Activated CD4-positive, alpha-beta T cell treated with anti-CD3 and anti-CD28 coated beads for 36 hours (primary cell): ENCODE results near the gene PDCD4. TPM values are rescaled to one million over a fixed set of nuclear protein-coding genes. Genes with fewer than 3 reads are reported as not detected.

Source experiments
- ATAC-seq: fragments of 200-7000 bp; cut with Tn5 transposase; one replicate; pipeline ENCODE4 v1.10.0; 2021; ENCODE audit warnings: mild to moderate bottlenecking, moderate library complexity
- CTCF ChIA-PET: fragments of 350-600 bp; sonication (Branson Sonifier 250); formaldehyde crosslinking; loops from one replicate; lab custom pipeline; 2021; ENCODE audit warnings: antibody characterized with exemption; lab: Charles Lee
- POLR2A ChIA-PET: fragments of 350-600 bp; sonication (Branson Sonifier 250); formaldehyde crosslinking; loops from one replicate; lab custom pipeline; 2021; ENCODE audit warnings: antibody characterized with exemption, inconsistent platforms; lab: Charles Lee
- DNase-seq: peaks from one replicate; pipeline ENCODE4 v3.0.0-alpha.2; 2020
- H3K27ac Mint-ChIP-seq: one replicate; pipeline ENCODE4 v1.8.0; 2021; ENCODE audit warnings: mixed read lengths
- H3K27me3 Mint-ChIP-seq: one replicate; pipeline ENCODE4 v1.8.0; 2021; ENCODE audit warnings: mixed read lengths
- H3K36me3 Mint-ChIP-seq: one replicate; pipeline ENCODE4 v1.8.0; 2021; ENCODE audit warnings: low read depth, mixed read lengths
- H3K4me1 Mint-ChIP-seq: one replicate; pipeline ENCODE4 v1.8.0; 2021; ENCODE audit warnings: mixed read lengths
- H3K4me3 Mint-ChIP-seq: one replicate; pipeline ENCODE4 v1.8.0; 2021; ENCODE audit warnings: mild to moderate bottlenecking, moderate library complexity, mixed read lengths
- H3K9me3 Mint-ChIP-seq: one replicate; pipeline ENCODE4 v1.8.0; 2021; ENCODE audit warnings: low read depth, mixed read lengths
- intact Hi-C, 2 experiments: fragments of 100-400 bp; cut with DNase I in 1 of 2; cut with micrococcal nuclease in 1 of 2; formaldehyde crosslinking; loops; one replicate each; pipeline versions ENCODE4 v1.14.2 to v1.15.1; 2022 to 2024; cut with DNase I, micrococcal nuclease
- total RNA-seq, 2 experiments: library from RNA; stranded (reverse); gene quantifications; one replicate each; pipeline ENCODE4 v1.2.3, GENCODE V29; 2021

The PDCD4 gene
- total RNA-seq, 2 experiments from 2014 or later = 69.8 to 125 TPM

DNA sequence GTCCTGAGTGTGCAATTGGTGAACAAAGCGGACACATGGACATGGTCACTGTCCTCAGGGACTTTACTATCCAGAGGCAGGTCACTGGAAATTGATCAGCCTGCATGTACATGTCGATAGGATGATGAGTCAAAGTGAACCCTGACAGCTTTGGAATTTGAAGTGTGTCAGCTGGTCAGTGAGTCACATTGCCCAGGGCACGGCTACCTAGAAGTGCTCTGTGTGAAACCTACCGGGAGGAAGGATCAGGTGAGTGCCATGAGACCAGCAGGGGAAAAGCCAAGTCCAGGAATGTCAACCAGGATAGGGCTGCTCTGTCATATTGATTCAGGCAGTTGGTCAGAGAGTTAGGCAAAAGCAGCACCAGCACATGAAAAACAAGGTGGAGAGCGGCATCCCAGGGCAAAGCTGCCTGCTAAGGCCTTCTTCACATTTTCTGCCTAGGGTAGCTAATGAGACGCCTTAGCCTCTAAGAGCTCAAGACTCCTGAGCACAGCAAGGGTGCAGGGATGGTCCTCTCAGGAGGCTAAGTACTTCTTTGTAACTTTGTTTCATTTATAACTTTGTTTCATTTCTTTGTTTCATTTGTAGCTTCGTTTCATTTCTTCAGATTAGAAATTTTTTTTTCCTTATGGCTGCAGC, 19.4 kb upstream of the PDCD4 start:
- peaks cover 63% of the 10 kb centered on the region for H3K4me1 Mint-ChIP-seq
- CTCF ChIA-PET = interaction anchor here (0.6 to 2.7 kb wide), 7 partner anchors 9 to 106 kb away, joined by 3 to 15 read pairs (median 3); no protein-coding TSS in a partner anchor
- intact Hi-C loops = no loop called here

DNA sequence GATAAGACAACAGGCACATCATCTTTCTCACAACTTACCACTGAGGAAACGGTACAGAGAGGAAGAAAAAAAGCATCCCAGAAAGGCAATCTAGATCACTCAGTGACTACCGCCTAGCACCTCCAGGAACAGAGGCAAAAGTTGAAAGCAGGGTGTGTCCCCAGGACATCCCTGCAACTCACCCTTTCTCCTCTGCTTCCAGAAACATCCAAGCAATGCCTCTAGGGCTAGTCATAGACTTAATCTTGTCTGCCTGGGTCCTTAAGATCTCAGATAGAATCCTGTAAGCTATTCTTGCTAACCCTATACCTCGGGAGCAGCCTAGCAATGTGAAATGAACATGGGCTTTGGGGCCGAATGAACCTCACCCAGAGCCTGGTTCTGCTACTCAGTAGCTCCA, 18.8 kb upstream of the PDCD4 start:
- intact Hi-C loops = no loop called here
- CTCF ChIA-PET = interaction anchor here (1.0 to 2.7 kb wide), 4 partner anchors 10 to 78 kb away, joined by 3 to 15 read pairs (median 6); no protein-coding TSS in a partner anchor
- H3K36me3 Mint-ChIP-seq = peaks cover 11% of the 10 kb centered on the region
- peaks cover 7% of the 10 kb centered on the region for H3K9me3 Mint-ChIP-seq
- H3K4me3 Mint-ChIP-seq = peak overlapping the region; percentile 21
- ATAC-seq = no peak
- H3K27me3 Mint-ChIP-seq = no peaks in the 10 kb centered on the region
- peak overlapping the region; percentile 70 for H3K27ac Mint-ChIP-seq
- peaks cover 68% of the 10 kb centered on the region for H3K4me1 Mint-ChIP-seq
- no peak for DNase-seq
- POLR2A ChIA-PET = no interaction called here

More for the DNA sequence above, 19.4 kb upstream of the PDCD4 start:
- Mint-ChIP-seq H3K9me3 (peaks cover 7% of the 10 kb centered on the region), H3K27ac (peak overlapping the region; percentile 70), H3K36me3 (peaks cover 6% of the 10 kb centered on the region), H3K27me3 (no peaks in the 10 kb centered on the region), H3K4me3 (peak overlapping the region; percentile 37)
- POLR2A ChIA-PET = interaction anchor here (1.0 kb wide), 1 partner anchor 73 kb away, joined by 6 read pairs; no protein-coding TSS in a partner anchor
- DNase-seq = peak; percentile 73
- peak; percentile 86 for ATAC-seq

DNA sequence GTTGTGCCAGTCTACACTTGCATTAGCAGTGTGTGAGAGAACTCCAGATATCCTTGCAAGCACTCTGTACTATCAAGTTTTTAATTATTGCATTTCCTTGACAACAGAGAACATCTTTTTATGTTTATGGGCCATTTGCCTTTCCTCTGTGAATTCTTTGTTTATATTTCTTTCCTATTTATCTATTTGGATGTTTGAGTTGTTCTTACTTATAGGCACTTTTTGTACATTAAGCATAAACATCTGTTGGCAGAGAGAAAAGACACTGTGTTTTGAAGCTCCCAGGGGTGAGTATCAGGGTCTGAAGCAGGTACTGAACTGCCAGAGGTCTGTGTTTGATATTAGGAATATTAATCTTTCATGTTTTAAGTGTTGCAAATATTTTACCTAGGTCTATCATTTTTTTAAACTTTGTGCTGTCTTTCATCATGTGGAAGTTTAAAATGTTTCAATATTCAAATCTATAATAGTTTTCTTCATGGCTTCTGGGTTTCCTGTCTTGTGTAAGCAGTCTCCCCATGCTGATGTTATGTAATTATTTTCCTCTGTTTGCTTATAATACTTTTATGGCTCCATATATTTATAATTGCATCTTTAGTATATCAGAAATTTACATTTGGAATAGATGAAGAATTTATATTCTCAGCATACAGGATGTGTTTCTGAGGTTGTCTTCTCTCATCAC, 17.7 kb upstream of the PDCD4 start:
- DNase-seq (no peak), ATAC-seq (no peak)
- Mint-ChIP-seq H3K27ac (no peak overlapping the region), H3K36me3 (peaks cover 11% of the 10 kb centered on the region), H3K4me1 (peaks cover 77% of the 10 kb centered on the region), H3K4me3 (no peak overlapping the region), H3K9me3 (peaks cover 7% of the 10 kb centered on the region), H3K27me3 (no peaks in the 10 kb centered on the region)
- ChIA-PET CTCF (interaction anchor here (0.6 to 2.7 kb wide), 4 partner anchors 8 to 12 kb away, joined by 3 to 15 read pairs (median 4); no protein-coding TSS in a partner anchor), POLR2A (interaction anchor here (0.6 kb wide), 1 partner anchor 277 kb away, joined by 4 read pairs; no protein-coding TSS in a partner anchor)
- intact Hi-C loops = no loop called here

DNA sequence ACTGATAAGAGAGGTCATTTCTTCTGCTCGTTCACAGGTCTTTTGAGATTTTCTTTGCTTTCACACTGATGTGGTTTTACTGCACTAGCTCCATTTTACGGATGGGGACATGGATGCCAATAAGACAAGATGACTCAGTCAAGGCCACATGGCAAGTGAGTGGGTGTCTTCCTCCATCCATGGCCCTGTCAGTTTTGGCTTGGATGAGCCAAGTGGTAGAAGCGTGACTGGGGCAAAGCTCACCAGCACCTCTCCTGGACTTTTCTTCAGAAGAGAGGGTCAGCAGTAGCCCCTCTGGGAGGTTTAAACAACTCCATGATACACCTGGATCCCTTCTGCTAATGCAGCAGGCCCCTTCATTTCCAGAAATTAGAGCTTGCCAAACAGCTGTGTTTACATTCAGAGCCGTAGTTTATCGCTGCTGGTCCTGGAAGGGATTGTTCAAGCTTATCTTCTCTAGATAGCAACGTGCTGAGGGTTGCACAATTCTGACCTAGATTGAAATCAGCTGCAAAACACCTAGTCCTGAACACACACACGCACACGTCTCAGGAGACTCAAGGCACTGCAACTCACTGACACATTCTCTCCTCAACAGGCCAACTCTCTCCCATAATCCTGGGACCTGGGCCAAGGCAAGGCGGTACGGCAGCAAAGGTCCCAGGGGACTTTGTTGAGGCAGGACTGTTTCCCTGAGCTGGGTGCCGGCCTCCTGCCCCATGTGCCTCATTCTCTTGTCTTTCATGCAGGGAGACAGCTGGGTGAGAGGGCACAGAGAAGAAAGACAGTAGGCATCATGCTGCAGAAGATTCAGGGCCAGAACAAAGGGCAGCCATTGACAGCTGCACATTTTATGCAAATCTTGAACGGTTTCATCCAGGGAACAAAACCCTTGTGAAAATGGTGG, 14.2 kb upstream of the PDCD4 start:
- Mint-ChIP-seq H3K9me3 (peaks cover 7% of the 10 kb centered on the region), H3K27me3 (no peaks in the 10 kb centered on the region), H3K36me3 (peaks cover 13% of the 10 kb centered on the region), H3K4me1 (peaks cover 83% of the 10 kb centered on the region), H3K27ac (peak overlapping the region; percentile 84), H3K4me3 (no peak overlapping the region)
- CTCF ChIA-PET = interaction anchor here (0.7 to 2.4 kb wide), 12 partner anchors 10 to 185 kb away, joined by 3 to 11 read pairs (median 4); no protein-coding TSS in a partner anchor
- intact Hi-C loops = no loop called here
- ATAC-seq (peak; percentile 57), DNase-seq (peak; percentile 53)
- POLR2A ChIA-PET = interaction anchor here (0.9 to 2.0 kb wide), 4 partner anchors 10 to 100 kb away, joined by 3 to 8 read pairs (median 4); partner anchors contain the start of gene PDCD4

DNA sequence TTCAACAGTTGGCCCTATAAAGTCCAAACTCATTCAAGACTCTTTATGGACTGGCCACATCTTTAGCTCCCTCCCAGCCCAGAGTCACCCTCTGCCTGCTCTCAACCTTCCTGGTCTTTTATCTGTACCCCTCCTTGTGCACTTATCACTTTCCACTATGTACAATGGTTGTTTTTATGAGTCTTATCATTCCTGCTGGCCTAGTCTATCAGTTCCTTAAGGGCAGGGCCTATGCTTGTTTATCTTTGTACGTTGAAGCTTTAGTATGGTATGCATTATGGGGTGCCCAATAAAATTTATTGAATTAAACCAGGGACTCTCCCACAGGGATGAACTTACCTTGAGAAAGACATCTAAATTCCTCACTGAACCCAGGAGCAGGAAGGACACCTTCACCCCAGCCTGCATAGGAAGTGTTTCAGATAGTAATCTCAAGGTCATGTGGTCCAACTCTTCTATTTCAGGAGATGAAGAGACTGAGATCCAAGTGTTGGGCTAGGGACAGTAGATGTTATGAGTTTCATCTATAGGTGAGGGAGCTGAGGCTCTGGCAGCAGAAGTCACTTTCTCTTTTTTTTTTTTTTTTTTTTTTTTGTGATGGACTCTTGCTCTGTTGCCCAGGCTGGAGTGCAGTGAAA, 13.3 kb upstream of the PDCD4 start:
- ATAC-seq = no peak
- ChIA-PET CTCF (interaction anchor here (1.0 to 2.4 kb wide), 8 partner anchors 9 to 186 kb away, joined by 3 to 11 read pairs (median 7); no protein-coding TSS in a partner anchor), POLR2A (interaction anchor here (1.3 to 2.0 kb wide), 4 partner anchors 9 to 15 kb away, joined by 3 to 8 read pairs (median 4); partner anchors contain the start of gene PDCD4)
- Mint-ChIP-seq H3K4me1 (peaks cover 83% of the 10 kb centered on the region), H3K27me3 (no peaks in the 10 kb centered on the region), H3K36me3 (peaks cover 13% of the 10 kb centered on the region), H3K9me3 (peaks cover 7% of the 10 kb centered on the region), H3K4me3 (no peak overlapping the region), H3K27ac (peak overlapping the region; percentile 84)
- intact Hi-C loops = no loop called here
- no peak for DNase-seq

DNA sequence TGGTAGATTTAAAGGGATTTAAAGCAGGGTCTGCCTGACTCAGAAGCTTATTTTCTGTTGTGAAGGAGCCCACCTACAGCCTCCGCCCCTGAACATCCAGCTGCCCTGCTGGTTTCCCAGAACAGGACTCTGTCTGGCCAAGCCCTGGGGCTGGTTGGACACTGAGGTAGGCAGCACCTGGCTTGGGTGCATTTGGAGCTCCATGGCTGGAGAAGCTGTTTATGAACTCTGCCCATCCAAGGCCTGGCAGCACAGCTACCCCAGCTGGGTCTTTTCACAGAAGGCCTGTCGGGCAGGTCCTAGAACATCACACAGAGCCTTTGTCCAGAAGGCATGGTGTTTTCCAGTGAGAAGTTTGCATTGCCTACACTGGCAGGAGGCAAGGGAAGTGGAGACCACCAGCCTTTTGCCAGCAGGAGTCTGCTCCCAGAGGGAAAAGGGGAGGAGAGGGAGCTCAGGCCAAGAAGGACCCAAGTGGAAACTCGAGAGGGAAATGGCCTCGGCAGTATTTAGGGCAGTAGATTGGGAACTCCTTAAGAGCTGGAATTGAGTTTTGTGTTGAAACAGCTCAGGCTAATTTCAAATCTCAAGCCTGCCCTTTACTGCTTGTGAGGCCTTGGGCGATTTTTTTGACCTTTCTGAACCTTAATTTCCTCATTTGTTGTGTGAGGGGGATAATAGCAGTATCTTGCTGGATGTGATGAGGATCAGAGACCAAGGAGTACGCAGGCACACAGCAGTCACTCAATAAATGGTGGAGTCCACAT, 12.3 kb upstream of the PDCD4 start:
- peak overlapping the region; percentile 84 for H3K27ac Mint-ChIP-seq
- peaks cover 7% of the 10 kb centered on the region for H3K9me3 Mint-ChIP-seq
- no peak overlapping the region for H3K4me3 Mint-ChIP-seq
- peaks cover 13% of the 10 kb centered on the region for H3K36me3 Mint-ChIP-seq
- no peaks in the 10 kb centered on the region for H3K27me3 Mint-ChIP-seq
- intact Hi-C loops = no loop called here
- ChIA-PET POLR2A (interaction anchor here (1.4 to 2.0 kb wide), 2 partner anchors 8 to 12 kb away, joined by 3 to 6 read pairs; partner anchors contain the start of gene PDCD4), CTCF (interaction anchor here (0.7 to 2.4 kb wide), 6 partner anchors 17 to 187 kb away, joined by 3 to 11 read pairs (median 3); no protein-coding TSS in a partner anchor)
- ATAC-seq (no peak), DNase-seq (no peak)
- peaks cover 83% of the 10 kb centered on the region for H3K4me1 Mint-ChIP-seq

DNA sequence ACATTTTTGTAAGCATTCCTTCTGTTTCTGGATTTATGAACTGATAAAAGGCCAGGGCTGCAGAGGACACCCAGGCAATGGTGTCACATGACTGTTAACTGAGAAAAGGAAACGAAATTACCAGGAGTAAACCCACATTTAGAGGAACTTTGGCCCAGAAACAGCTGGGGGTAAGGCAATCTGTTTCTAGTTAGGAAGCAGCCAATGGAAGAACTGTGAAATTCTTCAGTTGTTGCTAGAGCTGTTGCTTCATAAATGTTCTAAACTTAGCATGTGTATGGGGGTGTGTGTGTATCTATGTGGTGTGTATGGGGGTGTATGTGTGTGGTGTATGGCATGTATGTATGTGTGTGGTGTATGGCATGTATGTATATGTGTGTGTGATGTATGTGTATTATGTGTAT, 11.8 kb upstream of the PDCD4 start:
- POLR2A ChIA-PET = interaction anchor here (0.6 to 1.4 kb wide), 2 partner anchors 11 to 58 kb away, joined by 3 read pairs; partner anchors contain the start of gene PDCD4
- no peaks in the 10 kb centered on the region for H3K27me3 Mint-ChIP-seq
- DNase-seq = no peak
- peaks cover 86% of the 10 kb centered on the region for H3K4me1 Mint-ChIP-seq
- peaks cover 7% of the 10 kb centered on the region for H3K9me3 Mint-ChIP-seq
- CTCF ChIA-PET = interaction anchor here (0.8 kb wide), 1 partner anchor 19 kb away, joined by 3 read pairs; no protein-coding TSS in a partner anchor
- H3K27ac Mint-ChIP-seq = peak overlapping the region; percentile 84
- peaks cover 17% of the 10 kb centered on the region for H3K36me3 Mint-ChIP-seq
- intact Hi-C loops = no loop called here
- no peak for ATAC-seq
- no peak overlapping the region for H3K4me3 Mint-ChIP-seq

DNA sequence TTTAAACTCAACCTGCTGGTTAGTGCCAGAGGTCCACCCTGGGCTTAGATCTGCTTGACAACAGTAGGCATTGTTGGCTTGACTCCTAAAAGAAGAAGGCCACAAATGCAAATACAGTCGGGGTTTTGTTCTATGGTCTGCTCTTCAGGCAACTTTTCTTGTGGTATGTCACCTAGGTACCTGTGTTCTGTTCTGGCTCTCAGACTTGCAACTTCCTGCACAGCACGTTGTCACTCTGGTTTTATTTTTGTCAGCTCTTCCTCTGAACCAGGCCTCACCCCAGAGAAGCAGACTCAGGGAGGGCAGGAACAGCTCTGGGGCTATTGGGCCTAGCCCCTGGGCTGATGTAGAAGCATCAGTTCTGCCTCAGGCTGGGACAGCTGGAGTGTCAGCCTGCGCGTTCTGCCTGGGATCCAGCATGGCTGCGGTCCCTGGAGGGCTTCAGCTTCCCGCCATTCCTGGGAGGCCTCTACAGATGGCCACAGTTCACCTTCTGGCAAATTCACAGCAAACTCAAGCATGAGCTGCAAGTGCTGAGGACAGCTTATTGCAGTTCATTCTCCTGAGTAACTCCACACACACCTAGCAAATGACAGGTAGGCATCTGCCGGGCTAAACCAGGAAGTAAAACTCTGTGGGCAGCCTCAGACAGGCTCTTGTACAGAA, 11.0 kb upstream of the PDCD4 start:
- Mint-ChIP-seq H3K27me3 (no peaks in the 10 kb centered on the region), H3K27ac (peak overlapping the region; percentile 84), H3K36me3 (peaks cover 17% of the 10 kb centered on the region), H3K4me3 (no peak overlapping the region), H3K9me3 (peaks cover 6% of the 10 kb centered on the region), H3K4me1 (peaks cover 87% of the 10 kb centered on the region)
- ATAC-seq = peak; percentile 55
- intact Hi-C loops = no loop called here
- peak; percentile 49 for DNase-seq
- POLR2A ChIA-PET = interaction anchor here (0.6 to 2.0 kb wide), 3 partner anchors 11 to 58 kb away, joined by 3 to 9 read pairs (median 3); partner anchors contain the start of gene PDCD4
- CTCF ChIA-PET = interaction anchor here (0.8 to 1.1 kb wide), 5 partner anchors 9 to 115 kb away, joined by 3 to 4 read pairs (median 3); no protein-coding TSS in a partner anchor

DNA sequence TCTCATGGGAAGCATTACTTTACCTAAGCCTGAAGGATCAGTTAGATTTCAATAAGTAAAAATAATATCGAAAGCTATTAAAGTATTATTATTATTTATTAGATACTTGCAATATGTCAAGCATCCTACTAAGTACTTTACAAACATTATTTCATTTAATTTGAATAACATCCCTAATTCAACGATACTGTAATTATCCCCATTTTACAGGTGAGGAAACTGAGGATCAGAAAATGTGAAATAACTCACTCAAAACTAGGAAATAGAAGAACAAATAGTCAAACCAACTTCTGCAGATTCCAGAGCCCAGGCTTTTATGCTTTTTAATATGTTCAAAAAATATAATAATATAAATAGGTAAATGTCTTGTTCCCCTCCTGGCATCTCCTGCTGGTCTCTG, 10.3 kb upstream of the PDCD4 start:
- peak overlapping the region; percentile 84 for H3K27ac Mint-ChIP-seq
- DNase-seq (no peak), ATAC-seq (no peak)
- peaks cover 2% of the 10 kb centered on the region for H3K9me3 Mint-ChIP-seq
- H3K27me3 Mint-ChIP-seq = no peaks in the 10 kb centered on the region
- ChIA-PET CTCF (interaction anchor here (0.8 to 1.1 kb wide), 5 partner anchors 8 to 116 kb away, joined by 3 to 4 read pairs (median 3); no protein-coding TSS in a partner anchor), POLR2A (interaction anchor here (2.0 kb wide), 1 partner anchor 10 kb away, joined by 9 read pairs; the partner anchor contains the start of gene PDCD4)
- H3K36me3 Mint-ChIP-seq = peaks cover 13% of the 10 kb centered on the region
- intact Hi-C loops = no loop called here
- no peak overlapping the region for H3K4me3 Mint-ChIP-seq
- peaks cover 90% of the 10 kb centered on the region for H3K4me1 Mint-ChIP-seq
